Measurements from ENCODE around the gene CCIN.
"Not testable (repeated sequence)": the region's sequence is repeated elsewhere in the genome, so short reads cannot be mapped to it uniquely, and the experiment has no call there.

Gene CCIN

GRCh38 chr9:36169166-36169565, at the start of gene CCIN:
CCIN (plus strand) TSS chr9:36169388; CDS start chr9:36169503, 115 bp downstream.
- FAIRE-seq = no peak

- no peak for FAIRE-seq
Measured at GRCh38 chr9:36119476-36119875, 49.7 kb upstream of the CCIN start.

GRCh38 chr9:36120705-36121104, 48.5 kb upstream of the CCIN start:
- FAIRE-seq = no peak

GRCh38 chr9:36121971-36122370, 47.2 kb upstream of the CCIN start:
- no peak for FAIRE-seq

GRCh38 chr9:36123515-36123914, 45.7 kb upstream of the CCIN start:
- no peak for FAIRE-seq

GRCh38 chr9:36125062-36125855, 43.9 kb upstream of the CCIN start:
- FAIRE-seq = no peak

- FAIRE-seq = no peak
Measured at GRCh38 chr9:36126016-36126730, 43.0 kb upstream of the CCIN start.

- no peak for FAIRE-seq
Measured at GRCh38 chr9:36127652-36128244, 41.4 kb upstream of the CCIN start.

- FAIRE-seq = no peak
Measured at GRCh38 chr9:36128349-36128748, 40.8 kb upstream of the CCIN start.

- FAIRE-seq = no peak
Measured at GRCh38 chr9:36129139-36129538, 40.0 kb upstream of the CCIN start.

- FAIRE-seq = not testable (repeated sequence)
Measured at GRCh38 chr9:36131666-36132065, 37.5 kb upstream of the CCIN start.

- FAIRE-seq = no peak
Measured at GRCh38 chr9:36132086-36132485, 37.1 kb upstream of the CCIN start.

GRCh38 chr9:36134761-36135505, 34.3 kb upstream of the CCIN start:
- FAIRE-seq = no peak

GRCh38 chr9:36135741-36136271, 33.4 kb upstream of the CCIN start:
- no peak for FAIRE-seq

GRCh38 chr9:36136272-36136893, 32.8 kb upstream of the CCIN start, which contains the start of gene GLIPR2:
GLIPR2 (plus strand) TSS chr9:36136733; CDS start chr9:36136779, 46 bp downstream.
- FAIRE-seq = no peak

GRCh38 chr9:36136894-36137391, 32.2 kb upstream of the CCIN start:
- no peak for FAIRE-seq

GRCh38 chr9:36137392-36138004, 31.7 kb upstream of the CCIN start:
- no peak for FAIRE-seq

GRCh38 chr9:36138496-36138895, 30.7 kb upstream of the CCIN start:
- FAIRE-seq = no peak

- FAIRE-seq = no peak
Measured at GRCh38 chr9:36138901-36139300, 30.3 kb upstream of the CCIN start.

- no peak for FAIRE-seq
Measured at GRCh38 chr9:36140086-36141084, 28.8 kb upstream of the CCIN start.
